ENCODE results near the gene DCUN1D3.

GRCh38 chr16:20871258-20871657, 28.9 kb downstream of the DCUN1D3 start:
- TF ChIP-seq CTCF (IDR thresholded peaks at IDR 0.05; ENCODE audit: low read depth, low read length) (no peak), MAX (IDR thresholded peaks at IDR 0.05; ENCODE audit: low read depth, low read length) (no peak)
